ENCODE results near the gene OVOL1.
"Not testable (repeated sequence)": the region's sequence is repeated elsewhere in the genome, so short reads cannot be mapped to it uniquely, and the experiment has no call there.

Gene OVOL1

DNA sequence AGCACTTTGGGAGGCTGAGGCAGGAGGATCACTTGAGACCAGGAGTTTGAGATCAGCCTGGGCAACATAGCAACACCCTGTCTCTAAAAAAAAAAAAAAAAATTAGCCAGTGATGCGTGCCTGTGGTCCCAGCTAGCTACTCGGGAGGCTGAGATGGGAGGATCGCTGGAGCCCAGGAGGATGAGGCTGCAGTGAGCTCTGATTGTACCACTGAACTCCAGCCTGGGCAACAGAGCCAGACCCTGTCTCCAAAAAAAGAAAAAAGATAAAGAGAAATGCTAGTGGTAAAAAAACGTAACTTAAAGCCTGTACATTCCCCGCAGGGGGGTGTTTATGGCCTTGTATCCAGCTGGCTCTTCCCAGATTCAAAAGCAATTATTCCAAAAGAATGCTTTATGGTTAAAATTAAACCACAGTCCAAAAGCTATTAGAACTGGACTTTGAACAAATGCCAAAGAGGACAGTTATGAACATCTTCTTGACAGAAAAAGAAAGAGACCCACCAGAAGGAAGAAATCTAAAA is 30.5 kb downstream of the OVOL1 start:
- DNase-seq (ENCODE audit: low spot score in 2 of 2) (no peak), ATAC-seq (replicated peaks; ENCODE audit: extremely low read depth, poor library complexity, severe bottlenecking) (no peak)
- peak overlapping the region; percentile 73 for H3K4me3 Mint-ChIP-seq
- peaks cover 8% of the 10 kb centered on the region for H3K4me1 Mint-ChIP-seq
- peak overlapping the region; percentile 51 for H3K27ac Mint-ChIP-seq (ENCODE audit: low read depth)
- no peaks in the 10 kb centered on the region for H3K27me3 Mint-ChIP-seq
- no peaks in the 10 kb centered on the region for H3K9me3 Mint-ChIP-seq
- H3K36me3 Mint-ChIP-seq (ENCODE audit: insufficient read depth) = peaks cover 2% of the 10 kb centered on the region

DNA sequence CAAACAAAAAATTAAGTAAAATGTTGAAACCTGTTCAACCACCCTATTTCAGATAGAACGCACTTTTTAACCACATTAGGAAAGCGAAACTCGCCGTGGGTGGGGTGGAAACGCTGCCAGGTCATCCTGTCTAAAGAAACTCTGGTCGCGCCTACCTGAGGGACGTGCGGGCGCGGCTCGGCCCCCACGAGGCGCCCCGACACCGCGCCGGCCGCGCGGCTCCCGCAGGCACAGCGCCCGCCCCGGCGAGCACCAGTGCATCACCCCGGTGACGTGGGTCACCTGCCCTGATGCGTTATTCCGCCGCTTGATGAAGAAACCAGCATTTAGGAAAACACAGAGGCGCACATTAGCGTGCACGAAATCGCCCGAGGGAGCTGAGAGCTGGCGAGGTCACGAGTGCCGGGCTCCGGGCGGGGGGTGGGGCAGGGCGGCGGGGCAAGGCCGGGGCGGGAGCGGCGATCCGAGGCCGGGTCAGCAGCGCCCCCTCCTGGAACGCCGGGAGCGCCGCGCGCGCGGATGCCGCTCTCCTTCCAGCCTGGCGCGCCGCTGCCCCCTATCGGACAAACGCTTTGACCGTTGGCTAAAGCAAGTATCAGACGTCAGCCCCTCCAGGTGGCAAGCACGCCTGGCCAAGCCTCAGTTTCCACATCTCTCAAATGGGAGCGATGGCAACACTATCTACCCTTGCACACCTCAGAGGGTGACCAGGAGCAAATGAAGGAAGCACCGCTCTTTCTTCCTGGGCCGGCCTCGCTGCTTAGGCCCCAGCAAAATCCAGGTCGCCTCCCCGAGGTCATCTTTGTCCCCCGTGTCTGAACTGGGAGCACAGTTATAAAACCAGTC is 31.2 kb downstream of the OVOL1 start:
- Mint-ChIP-seq H3K36me3 (ENCODE audit: insufficient read depth) (peaks cover 2% of the 10 kb centered on the region), H3K27ac (ENCODE audit: low read depth) (peak overlapping the region; percentile 51), H3K4me1 (peaks cover 8% of the 10 kb centered on the region), H3K4me3 (peak overlapping the region; percentile 73), H3K27me3 (no peaks in the 10 kb centered on the region), H3K9me3 (no peaks in the 10 kb centered on the region)
- DNase-seq (ENCODE audit: low spot score in 2 of 2) = peak; percentile 86 to 97
- peak; percentile 88 for ATAC-seq (replicated peaks; ENCODE audit: extremely low read depth, poor library complexity, severe bottlenecking)

DNA sequence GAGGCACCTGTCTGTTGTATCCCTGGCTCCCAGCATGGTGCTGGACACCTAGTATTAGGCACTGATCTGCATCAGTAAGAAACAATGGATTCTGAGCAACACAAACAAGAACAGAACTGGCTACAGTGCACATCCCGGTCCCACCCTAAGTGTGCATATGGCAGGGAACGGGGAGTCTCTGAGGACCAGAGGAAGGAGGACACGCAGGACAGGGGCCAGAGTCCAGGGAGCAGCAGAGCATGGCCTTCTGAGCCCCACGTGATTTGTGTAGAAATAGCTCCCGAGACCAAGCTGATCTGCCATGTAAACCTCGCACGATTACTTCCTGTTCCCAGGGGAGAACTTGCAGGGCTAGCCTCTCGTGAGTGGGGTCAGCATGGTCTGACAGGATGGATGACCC is 34.2 kb downstream of the OVOL1 start:
- DNase-seq (ENCODE audit: low spot score in 2 of 2) (no peak), ATAC-seq (replicated peaks; ENCODE audit: extremely low read depth, poor library complexity, severe bottlenecking) (no peak)
- Mint-ChIP-seq H3K36me3 (ENCODE audit: insufficient read depth) (peaks cover 2% of the 10 kb centered on the region), H3K4me3 (no peak overlapping the region), H3K9me3 (no peaks in the 10 kb centered on the region), H3K4me1 (peaks cover 8% of the 10 kb centered on the region), H3K27ac (ENCODE audit: low read depth) (no peak overlapping the region), H3K27me3 (no peaks in the 10 kb centered on the region)

DNA sequence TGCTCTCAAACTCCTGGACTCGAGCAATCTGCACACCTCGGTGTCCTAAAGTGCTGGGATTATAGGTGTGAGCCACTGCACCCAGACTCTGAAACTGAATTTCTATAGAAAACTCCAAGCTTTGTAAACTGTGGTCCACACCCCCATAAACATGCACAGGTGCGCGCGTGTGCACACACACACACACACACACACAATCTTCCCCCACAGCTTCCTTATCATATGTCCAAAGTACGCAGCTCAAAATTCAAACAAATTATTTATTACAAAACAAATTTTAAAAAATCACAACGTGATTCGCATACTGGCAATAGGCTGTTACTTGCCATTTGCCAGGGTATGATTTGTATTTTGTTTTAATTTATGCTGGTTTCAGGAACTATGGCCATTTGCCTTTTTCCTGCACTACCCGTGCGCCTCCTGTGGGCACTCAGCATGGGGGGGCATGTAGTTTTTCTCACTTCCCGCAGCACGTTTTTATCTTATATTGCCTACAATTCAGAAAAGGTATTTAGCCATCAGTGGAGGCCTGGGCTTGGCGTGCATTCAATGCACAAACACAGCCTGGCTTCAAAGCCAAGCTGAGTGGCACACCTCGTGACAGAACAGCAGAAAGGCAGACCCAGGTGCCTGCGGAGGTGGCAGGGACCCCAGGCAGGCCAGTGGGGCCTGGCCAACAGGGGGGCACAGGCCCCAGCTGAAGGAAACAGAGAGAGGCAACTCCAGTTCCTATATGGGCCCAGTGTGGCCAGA is 36.1 kb downstream of the OVOL1 start:
- H3K4me1 Mint-ChIP-seq = no peaks in the 10 kb centered on the region
- no peak overlapping the region for H3K27ac Mint-ChIP-seq (ENCODE audit: low read depth)
- peaks cover 2% of the 10 kb centered on the region for H3K36me3 Mint-ChIP-seq (ENCODE audit: insufficient read depth)
- H3K4me3 Mint-ChIP-seq = no peak overlapping the region
- no peaks in the 10 kb centered on the region for H3K27me3 Mint-ChIP-seq
- H3K9me3 Mint-ChIP-seq = no peaks in the 10 kb centered on the region
- ATAC-seq (replicated peaks; ENCODE audit: extremely low read depth, poor library complexity, severe bottlenecking) (no peak), DNase-seq (ENCODE audit: low spot score in 2 of 2) (no peak)

DNA sequence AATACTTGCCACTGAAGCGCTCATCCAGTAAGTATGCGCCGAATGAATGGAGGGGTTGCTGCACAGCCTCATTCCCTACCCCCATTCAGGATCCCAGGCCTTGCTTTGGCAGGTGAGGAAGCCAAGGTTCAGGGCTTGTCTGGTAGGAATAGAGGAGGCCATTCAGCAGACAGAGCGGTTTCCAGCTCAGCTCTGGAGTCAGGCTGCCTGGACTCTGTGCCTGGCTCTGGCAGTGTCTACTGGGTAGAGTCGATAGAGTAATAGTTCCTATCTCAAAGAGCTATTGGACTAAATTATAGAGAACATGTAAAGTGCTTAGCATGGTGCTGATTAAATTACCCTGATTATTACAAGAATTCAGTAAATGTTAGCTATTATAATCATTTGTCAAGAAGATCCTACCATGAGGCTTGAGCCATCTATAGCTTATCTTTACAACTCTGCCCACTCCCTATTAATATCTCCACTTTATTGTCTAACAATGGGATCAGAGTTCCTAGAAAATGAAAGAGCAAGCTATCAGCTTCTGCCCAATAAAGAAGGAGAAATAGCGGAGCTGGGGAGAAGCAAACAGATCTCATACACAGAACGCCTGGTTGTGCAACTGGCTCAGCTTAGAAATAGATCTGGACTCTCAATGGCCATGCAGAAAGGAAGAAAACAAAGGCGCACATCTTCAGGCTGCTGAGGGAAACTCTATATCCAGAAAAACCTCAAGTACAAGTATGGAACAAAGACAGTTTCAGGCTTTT is 40.3 kb downstream of the OVOL1 start:
- DNase-seq (ENCODE audit: low spot score in 2 of 2) (no peak), ATAC-seq (replicated peaks; ENCODE audit: extremely low read depth, poor library complexity, severe bottlenecking) (no peak)
- H3K4me3 Mint-ChIP-seq = no peak overlapping the region
- no peak overlapping the region for H3K27ac Mint-ChIP-seq (ENCODE audit: low read depth)
- H3K9me3 Mint-ChIP-seq = no peaks in the 10 kb centered on the region
- no peaks in the 10 kb centered on the region for H3K4me1 Mint-ChIP-seq
- no peaks in the 10 kb centered on the region for H3K27me3 Mint-ChIP-seq
- peaks cover 2% of the 10 kb centered on the region for H3K36me3 Mint-ChIP-seq (ENCODE audit: insufficient read depth)

DNA sequence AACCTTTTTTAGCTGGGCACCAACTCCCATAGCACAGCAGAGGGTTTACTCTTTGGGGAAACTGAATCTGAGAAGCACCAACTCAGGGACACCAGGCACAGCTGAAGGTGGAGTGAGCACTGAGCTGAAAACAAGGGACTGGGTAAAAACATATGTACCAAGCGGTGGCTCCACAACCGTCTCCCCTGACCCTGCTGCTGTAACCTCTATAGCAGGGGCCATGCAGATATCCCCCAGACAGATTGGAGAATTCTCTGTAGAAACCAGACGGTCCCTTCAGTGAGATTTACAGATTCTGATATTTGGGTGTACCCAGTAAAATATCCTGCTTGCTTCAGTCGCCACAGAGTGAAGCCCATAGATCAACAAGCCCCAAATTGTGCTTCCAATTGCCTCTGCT is 42.6 kb downstream of the OVOL1 start:
- ATAC-seq (replicated peaks; ENCODE audit: extremely low read depth, poor library complexity, severe bottlenecking) = no peak
- H3K27ac Mint-ChIP-seq (ENCODE audit: low read depth) = no peak overlapping the region
- no peak for DNase-seq (ENCODE audit: low spot score in 2 of 2)
- H3K9me3 Mint-ChIP-seq = no peaks in the 10 kb centered on the region
- H3K4me3 Mint-ChIP-seq = no peak overlapping the region
- H3K27me3 Mint-ChIP-seq = no peaks in the 10 kb centered on the region
- peaks cover 5% of the 10 kb centered on the region for H3K4me1 Mint-ChIP-seq
- peaks cover 4% of the 10 kb centered on the region for H3K36me3 Mint-ChIP-seq (ENCODE audit: insufficient read depth)

DNA sequence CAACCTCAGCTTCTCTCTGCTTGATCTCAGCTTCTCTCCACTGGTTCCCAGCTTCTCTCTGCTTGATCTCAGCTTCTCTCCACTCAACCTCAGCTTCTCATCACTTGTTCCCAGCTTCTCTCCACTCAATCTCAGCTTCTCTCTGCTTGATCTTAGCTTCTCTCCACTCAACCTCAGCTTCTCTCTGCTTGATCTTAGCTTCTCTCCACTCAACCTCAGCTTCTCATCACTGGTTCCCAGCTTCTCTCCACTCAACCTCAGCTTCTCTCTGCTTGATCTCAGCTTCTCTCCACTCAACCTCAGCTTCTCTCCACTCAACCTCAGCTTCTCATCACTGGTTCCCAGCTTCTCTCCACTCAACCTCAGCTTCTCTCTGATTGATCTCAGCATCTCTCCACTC is 45.4 kb downstream of the OVOL1 start:
- not testable (repeated sequence) for DNase-seq (ENCODE audit: low spot score in 2 of 2); H3K27me3 Mint-ChIP-seq; ATAC-seq (replicated peaks; ENCODE audit: extremely low read depth, poor library complexity, severe bottlenecking); H3K36me3 Mint-ChIP-seq (ENCODE audit: insufficient read depth); H3K4me1 Mint-ChIP-seq; H3K4me3 Mint-ChIP-seq; H3K9me3 Mint-ChIP-seq; H3K27ac Mint-ChIP-seq (ENCODE audit: low read depth)

DNA sequence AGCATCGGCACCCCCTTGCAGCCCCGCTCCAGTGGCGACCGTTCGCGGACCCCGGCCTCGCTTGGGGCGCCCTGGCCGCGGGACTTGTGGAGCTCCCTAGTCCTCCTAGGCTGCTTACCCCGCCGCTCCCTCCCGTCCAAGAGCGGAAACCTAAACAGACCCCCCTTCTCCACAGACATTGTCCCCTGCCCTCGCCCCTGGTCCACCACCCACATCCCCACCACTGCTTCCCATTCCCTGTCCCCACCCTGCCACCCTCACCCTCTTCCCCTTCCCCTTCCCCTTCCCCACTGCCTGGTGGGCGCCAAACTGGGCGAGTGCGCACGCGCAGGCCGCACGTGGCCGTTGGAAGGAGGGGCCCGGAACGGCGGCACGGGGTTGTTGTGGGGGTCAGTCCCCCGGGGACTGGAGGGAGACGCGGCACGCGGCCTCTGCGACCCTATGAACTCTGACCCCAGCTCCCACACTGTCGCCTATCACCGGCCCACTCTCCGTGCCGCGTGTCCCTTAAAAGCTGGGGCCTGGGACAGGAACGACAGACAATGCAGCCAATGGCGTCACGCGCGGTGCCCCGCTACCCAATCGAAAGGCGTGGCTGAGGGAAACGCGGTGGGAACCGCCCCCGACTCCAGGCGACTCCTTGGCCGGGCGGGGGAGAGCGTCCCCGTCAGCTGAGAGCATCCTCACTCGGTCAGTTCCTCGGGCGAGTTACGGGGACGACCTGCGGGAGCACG is 46.6 kb downstream of the OVOL1 start, which contains the start of gene SNX32:
SNX32 (plus strand) TSS at position 667 of the 734 bp plus-strand sequence. CDS start 103 bp downstream, outside the sequence.
- H3K4me3 Mint-ChIP-seq = no peak within 1 kb of the TSS
- H3K27me3 Mint-ChIP-seq = no peaks in the 10 kb centered on the region
- no peak within 1 kb of the TSS for H3K27ac Mint-ChIP-seq (ENCODE audit: low read depth)
- peaks cover 4% of the 10 kb centered on the region for H3K36me3 Mint-ChIP-seq (ENCODE audit: insufficient read depth)
- H3K9me3 Mint-ChIP-seq = no peaks in the 10 kb centered on the region
- ATAC-seq (replicated peaks; ENCODE audit: extremely low read depth, poor library complexity, severe bottlenecking) = peak; percentile 100
- peak; percentile 89 to 91 for DNase-seq (ENCODE audit: low spot score in 2 of 2)
- peaks cover 5% of the 10 kb centered on the region for H3K4me1 Mint-ChIP-seq

DNA sequence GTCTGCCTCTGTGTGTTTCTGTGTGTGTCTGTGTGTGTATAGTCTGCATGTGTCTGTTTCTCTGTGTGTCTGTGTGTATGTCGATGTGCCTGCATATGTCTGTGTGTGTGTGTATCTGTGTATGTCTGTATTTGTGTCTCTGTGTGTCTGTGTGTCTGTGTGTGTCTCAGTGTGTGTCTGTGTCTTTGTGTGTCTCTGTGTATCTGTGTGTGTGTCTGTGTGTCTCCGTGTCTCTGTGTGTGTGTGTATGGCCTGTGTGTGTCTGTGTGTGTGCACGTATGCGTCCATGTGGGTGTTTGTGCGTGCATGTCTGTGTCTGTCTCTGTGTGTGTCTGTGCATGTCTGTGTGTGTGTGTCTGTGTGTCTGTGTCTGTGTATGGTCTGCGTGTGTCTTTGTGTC is 47.3 kb downstream of the OVOL1 start:
- peaks cover 4% of the 10 kb centered on the region for H3K36me3 Mint-ChIP-seq (ENCODE audit: insufficient read depth)
- DNase-seq (ENCODE audit: low spot score in 2 of 2) = no peak
- H3K4me3 Mint-ChIP-seq = no peak overlapping the region
- peaks cover 5% of the 10 kb centered on the region for H3K4me1 Mint-ChIP-seq
- no peak for ATAC-seq (replicated peaks; ENCODE audit: extremely low read depth, poor library complexity, severe bottlenecking)
- H3K27ac Mint-ChIP-seq (ENCODE audit: low read depth) = no peak overlapping the region
- no peaks in the 10 kb centered on the region for H3K27me3 Mint-ChIP-seq
- no peaks in the 10 kb centered on the region for H3K9me3 Mint-ChIP-seq

DNA sequence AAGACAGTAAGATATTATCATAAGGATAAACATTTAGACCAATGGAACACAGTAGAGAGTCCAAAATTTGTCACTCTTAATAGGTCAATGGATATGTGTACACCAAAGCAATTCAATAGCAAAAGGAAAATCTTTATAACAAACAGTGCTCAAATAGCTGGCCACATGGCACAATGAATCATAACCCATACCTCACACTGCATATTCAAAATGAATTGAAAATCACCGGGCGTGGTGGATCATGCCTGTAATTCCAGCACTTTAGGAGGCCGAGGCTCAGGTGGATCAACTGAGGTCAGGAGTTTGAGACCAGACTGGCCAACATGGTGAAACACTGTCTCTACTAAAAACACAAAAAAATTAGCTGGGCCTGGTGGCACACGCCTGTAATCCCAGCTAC is 55.3 kb downstream of the OVOL1 start:
- no peaks in the 10 kb centered on the region for H3K27me3 Mint-ChIP-seq
- H3K36me3 Mint-ChIP-seq (ENCODE audit: insufficient read depth) = peaks cover 1% of the 10 kb centered on the region
- ATAC-seq (replicated peaks; ENCODE audit: extremely low read depth, poor library complexity, severe bottlenecking) (no peak), DNase-seq (ENCODE audit: low spot score in 2 of 2) (no peak)
- H3K27ac Mint-ChIP-seq (ENCODE audit: low read depth) = no peak overlapping the region
- no peaks in the 10 kb centered on the region for H3K9me3 Mint-ChIP-seq
- H3K4me1 Mint-ChIP-seq = no peaks in the 10 kb centered on the region
- H3K4me3 Mint-ChIP-seq = no peak overlapping the region

DNA sequence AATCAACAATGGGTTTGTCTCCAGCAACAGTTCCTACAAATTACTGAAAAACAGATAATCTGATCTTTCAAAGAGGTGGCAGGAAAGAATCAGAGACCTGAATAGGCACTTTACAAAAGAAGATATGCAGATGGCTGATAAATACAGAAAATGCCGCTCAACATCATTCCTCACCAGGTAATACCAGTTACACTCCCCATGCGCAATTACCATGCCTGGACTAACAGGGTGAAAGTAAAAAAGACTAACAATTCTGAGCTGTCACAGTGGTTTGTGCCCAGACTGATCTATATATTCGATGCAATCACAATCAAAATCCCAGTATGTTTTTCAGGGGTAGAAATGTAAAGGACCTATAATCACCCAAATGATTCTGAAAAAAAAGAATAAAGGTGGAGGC is 56.9 kb downstream of the OVOL1 start:
- Mint-ChIP-seq H3K27ac (ENCODE audit: low read depth) (no peak overlapping the region), H3K36me3 (ENCODE audit: insufficient read depth) (peaks cover 1% of the 10 kb centered on the region), H3K9me3 (no peaks in the 10 kb centered on the region), H3K27me3 (no peaks in the 10 kb centered on the region), H3K4me3 (no peak overlapping the region), H3K4me1 (no peaks in the 10 kb centered on the region)
- DNase-seq (ENCODE audit: low spot score in 2 of 2) (no peak), ATAC-seq (replicated peaks; ENCODE audit: extremely low read depth, poor library complexity, severe bottlenecking) (no peak)

All from central memory CD8-positive, alpha-beta T cell (primary cell).